ENCODE measurements around the gene NTN4.
"Not testable (repeated sequence)": the region's sequence is repeated elsewhere in the genome, so short reads cannot be mapped to it uniquely, and the experiment has no call there.

The NTN4 gene

DNA sequence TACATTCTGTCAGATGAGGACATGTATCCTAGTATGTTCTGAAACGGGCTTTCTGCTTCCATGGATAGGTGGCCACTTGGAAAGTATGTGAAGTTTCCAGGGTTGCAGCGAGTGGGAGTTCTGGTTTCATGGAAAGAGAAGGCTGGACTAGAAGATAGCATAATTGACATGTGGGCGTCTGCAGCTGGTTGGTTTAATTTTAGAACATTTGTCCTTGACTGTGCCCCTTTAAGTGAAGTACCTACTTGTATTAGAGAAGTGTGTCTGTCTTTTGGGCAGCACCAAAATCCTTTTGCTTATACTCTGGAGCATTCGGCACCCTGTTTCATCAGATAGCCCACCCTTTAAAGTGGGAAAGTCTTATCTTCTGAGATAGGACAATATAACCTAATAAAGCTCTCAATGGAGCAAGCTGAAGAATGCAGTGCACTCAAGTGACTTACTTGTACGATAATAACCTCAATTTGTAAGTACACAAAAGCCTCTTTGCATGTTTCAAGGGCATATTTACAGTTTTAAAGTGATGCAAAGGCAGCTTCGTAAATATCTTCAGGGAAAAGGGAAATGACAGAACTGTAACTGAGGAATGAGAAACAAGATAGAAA, 35.2 kb downstream of the NTN4 start:
- no peak for DNase-seq (ENCODE audit: low spot score)

DNA sequence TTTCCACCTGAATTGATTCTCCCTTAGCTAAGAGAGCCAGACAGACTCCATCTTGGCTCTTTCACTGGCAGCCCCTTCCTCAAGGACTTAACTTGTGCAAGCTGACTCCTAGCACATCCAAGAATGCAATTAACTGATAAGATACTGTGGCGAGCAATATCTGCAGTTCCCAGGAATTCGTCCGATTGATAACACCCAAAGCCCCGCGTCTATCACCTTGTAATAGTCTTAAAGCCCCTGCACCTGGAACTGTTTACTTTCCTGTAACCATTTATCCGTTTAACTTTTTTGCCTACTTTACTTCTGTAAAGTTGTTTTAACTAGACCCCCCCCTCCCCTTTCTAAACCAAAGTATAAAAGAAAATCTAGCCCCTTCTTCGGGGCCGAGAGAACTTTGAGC, 44.5 kb downstream of the NTN4 start:
- not testable (repeated sequence) for DNase-seq (ENCODE audit: low spot score)

DNA sequence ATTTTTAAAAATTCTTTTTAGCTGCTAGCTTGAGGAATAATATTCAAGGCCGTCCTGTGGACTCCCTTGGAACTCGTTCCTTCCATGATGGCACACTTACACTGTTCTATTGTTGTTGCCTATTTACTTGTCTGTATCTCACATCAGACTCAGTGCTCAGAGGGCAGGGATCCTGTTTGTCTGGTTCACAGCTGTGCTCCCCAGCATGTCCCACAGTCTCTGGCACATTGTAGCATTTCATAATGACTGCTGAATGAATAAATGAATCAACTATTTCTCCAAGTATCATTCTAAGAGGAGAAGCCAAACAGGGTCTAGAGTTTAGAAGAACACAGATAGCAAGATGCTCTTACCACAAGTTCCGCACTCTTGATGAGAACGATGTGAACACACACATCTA, 48.0 kb downstream of the NTN4 start:
- no peak for DNase-seq (ENCODE audit: low spot score)

DNA sequence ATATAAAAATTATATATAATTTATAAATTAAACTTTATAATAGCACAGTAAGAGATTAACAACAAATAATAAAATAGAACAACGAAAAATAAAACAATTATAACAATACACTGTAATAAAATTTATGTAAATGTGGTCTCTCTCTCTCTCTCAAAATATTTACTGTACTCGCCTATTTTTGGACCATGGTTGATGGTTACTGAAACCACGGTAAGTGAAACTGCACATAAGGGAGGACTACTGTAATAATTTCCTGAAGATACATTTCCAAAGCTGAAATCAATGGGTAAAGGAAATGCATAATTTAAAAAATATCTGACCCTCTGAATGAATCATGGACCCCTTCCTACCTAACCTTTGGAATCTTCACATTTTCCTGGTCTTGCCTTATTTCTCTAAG, 48.9 kb downstream of the NTN4 start:
- no peak for DNase-seq (ENCODE audit: low spot score)

DNA sequence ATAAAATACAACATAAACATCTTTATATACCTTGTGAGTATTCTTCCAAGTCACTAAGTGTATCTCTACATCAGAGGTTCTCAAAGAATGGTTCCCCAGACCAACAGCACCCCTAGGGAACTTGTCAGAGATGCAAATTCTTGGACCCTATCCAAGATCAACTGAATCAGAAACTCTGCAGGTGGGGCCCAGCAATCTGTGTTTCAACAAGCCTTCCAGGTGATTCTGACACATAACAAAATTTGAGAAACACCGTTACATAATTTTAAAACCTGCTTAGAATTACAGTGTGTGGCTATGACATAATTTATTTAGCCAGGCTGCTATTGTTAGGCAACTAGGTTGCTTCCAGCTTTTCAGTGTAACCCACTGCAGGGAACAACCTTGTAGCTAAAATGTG, 49.8 kb downstream of the NTN4 start:
- DNase-seq (ENCODE audit: low spot score): no peak

DNA sequence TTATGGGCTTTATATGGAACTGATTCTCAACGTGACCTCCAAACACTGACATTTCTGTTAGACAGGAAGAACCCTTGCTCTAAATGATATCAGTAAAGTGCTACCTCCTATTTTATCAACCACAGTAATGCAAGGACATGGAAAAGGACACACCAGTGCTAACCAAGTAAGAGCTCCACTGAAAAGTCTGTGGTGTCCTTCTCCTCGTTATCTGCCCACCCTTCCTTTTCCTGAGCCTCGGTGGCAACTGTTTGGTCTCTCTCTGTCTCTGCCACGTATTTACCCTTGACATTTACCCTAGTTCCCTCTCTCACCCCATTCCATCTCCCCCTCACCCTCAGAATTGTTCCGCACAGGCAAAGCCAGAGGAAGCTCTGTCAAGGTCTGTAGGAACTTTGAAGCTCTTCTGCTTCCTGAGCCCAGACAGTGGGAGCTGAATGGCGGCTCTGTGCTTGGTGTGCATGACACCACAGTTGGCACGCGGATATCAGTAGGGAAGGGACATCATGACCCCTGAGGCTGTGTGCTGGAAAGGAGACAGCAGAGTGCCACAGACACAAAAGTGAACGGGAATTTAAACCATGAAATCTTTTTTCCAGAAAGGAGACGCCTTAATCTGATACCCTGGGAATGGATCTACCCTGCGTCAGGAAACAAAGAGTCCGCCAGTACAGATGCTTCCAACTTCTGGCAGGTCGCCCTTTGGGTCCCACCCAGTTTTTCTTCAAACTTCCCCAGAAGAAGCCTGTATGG, 50.8 kb downstream of the NTN4 start:
- DNase-seq (ENCODE audit: low spot score): no peak

DNA sequence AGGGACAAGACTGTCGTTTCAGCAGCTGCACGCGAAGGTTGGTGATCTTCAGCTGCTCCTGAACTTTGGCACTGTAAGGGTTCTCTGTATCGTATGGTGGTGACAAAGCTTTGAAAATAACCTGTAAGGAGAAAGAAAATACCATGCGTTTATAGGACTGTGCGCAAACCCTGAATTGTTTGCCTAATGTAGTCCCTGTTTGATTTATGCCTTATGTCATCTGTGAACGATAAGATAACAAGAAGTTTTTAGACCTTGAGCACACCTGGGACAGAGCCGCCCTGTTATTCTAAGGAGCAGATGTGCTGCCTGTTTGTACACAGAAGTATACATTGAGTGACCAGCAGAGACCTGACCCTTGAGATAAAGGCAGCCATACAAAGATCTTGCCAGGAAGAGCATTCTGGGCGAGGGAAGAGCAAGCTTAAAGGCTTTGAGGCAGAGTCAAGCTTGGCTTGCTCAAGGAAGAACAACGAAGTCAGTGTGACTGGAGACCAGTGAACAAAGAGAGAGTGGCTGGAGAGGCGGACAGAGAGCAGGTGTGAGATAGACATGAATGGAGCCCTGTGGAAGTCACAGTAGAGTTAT, 52.4 kb downstream of the NTN4 start:
- DNase-seq (ENCODE audit: low spot score): no peak

DNA sequence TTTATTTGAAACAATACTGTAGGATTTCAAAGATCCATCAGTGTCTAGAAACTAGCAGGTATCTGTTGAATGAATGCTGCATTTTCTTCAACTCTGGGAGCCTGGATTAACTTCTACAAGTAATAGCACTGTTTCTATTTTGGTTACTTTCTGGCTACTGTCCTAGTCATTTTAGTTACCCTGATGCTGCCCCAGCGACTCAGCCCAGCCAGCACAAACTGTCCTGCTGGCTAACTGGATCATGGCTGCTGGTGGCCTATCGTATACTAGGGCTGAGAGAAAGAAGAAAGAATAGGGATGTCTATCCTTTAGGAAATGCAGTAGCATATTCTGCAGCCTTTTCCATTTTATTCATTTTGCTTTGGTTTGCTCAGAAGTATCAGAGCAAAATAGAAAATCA, 53.9 kb downstream of the NTN4 start:
- DNase-seq (ENCODE audit: low spot score): no peak

DNA sequence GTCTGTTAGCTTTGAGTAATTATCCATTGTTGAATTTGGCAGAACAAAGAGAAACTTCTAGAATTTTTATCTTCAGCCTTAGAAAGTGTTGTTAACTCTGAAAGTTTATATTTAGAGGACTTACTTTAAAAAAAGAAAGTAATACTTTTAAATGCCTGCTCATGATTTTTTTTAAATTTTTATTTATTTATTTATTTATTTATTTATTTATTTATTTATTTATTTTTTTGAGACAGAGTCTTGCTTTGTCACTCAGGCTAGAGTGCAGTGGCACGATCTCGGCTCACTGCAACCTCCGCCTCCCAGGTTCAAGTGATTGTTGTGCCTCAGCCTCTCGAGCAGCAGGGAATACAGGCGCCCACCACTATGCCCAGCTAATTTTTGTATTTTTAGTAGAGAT, 54.8 kb downstream of the NTN4 start:
- DNase-seq (ENCODE audit: low spot score): not testable (repeated sequence)

DNA sequence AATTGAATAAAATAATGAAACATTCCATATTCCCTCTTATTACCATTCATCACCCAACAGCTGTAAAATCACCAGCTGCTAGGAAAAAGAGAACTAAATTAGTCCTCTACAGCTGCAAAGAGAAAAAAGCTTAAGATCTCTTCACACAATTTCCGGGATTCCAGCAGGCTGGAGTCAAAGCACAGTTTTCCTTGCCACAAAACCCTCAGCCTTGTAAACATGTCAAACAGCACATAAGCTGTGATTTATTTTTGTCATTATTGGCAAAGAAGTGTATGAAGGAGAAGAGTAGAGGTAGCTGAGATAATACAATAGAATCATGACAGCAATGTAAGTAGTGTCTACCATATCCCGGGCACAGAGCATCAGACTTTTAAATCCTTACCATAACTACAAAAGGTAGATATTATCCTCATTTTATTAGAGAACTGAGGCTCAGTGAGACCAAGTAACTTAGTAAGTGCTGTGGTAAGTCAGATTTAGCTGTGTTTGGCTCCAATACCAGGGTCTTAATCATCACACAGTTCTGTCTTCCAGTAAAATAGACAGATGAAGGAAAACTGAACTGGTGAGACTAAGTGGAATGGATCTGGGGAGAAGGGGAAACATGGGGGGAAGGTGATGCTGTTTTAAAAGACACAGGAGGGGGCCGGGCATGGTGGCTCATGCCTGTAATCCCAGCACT, 57.3 kb downstream of the NTN4 start:
- DNase-seq (ENCODE audit: low spot score): peak; percentile 46

DNA sequence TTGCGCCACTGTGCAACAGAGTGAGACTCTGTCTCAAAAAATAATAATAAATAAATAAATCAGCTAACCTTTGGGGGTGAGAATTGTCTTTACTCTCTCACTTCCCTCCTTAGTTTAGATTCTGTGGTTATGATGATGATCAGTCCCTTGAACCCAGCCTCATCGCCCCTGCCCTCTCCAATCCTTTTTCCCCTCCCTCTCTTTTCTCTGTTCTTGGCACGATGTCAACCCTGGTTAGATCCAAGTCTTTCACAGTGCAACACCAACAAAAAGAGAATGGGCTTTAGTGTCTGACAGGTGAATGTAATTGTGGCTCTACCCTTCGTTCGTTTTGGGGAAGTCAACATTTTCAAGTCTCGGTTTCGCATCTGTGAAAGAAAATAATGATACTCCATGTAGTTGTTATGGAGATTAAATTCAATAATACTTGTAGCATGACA, 59.0 kb downstream of the NTN4 start:
- DNase-seq (ENCODE audit: low spot score): no peak

DNA sequence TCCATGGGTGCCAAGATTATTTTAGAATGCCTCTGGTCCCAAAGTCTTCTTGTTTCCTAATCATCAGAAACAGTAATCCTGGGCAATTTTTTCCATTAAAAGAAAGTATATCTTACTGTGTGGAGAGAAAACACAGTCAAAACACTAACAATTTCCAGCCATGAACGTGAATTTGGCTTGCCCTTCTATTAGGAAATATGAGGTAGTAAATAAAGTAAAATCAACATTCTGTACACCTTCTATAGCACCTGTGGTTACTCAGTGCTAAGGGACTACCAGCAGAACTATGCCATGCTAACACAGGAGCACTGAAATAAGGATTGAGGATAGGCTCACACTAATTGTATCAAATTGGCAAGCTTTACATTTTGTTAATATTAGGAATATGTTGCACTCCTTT, 60.1 kb downstream of the NTN4 start:
- DNase-seq (ENCODE audit: low spot score): no peak

DNA sequence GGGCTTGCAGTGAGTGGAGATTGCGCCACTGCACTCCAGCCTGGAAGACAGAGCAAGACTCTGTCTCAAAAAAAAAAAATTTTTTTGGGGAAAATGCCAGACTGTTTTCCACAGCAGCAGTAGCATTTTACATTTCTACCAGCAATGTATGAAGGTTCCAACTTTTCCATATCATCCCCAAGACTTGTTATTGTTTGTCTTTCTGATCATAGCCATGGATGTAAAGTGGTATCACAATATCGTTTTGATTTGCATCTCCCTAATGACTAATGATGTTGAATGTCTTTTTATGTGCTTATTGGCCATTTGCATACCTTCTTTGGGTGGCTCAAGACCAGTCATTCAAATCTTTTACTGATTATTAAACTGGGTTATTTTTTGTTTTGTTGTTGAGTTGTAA, 63.7 kb downstream of the NTN4 start:
- DNase-seq (ENCODE audit: low spot score): no peak

DNA sequence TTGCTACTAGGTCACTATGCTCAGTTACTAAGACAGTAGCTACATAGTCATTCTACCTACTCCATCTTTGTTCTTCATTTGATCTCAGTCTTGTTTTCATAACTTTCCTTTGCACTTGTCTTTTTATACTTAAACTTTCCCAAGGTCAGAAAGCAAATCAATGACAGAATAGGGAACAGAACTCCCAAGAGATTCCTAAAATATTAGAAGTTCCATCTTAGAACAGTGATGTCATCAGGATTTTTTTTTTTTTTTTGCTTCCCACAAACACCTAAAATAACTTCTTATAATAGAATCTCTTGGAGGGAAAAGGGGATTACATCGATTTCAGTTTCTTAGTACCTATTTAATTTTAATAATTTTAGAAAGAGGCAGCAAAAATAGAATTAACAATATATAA, 65.8 kb downstream of the NTN4 start:
- DNase-seq (ENCODE audit: low spot score): no peak

DNA sequence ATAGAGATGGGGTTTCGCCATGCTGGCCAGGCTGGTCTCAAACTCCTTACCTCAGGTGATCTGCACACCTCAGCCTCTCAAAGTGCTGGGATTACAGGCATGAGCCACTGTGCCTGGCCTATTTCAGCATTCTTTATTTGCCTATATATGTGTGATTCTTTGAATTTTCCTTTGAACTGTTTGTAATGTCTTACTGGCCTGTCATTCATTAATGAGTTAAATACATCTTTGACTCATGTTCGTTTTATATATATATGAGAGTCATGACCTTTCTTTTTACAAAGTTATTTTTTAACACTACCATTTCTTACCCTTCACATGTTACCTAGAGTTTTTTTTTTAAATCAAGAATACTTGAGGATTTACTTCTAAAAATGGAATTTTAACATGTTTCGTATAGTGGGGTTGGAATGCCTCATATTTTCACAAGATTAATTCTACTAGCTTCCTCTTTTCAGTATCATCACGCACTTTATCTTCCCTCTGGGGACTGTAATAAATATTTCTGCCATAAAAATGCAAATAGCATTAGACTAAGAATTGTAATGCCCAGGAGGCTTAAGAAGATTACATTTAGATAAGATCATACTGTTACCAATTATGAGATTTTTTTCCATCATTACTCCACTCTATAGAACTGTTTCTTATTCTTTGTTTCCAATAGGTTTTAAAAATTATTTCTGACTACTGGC, 66.7 kb downstream of the NTN4 start:
- DNase-seq (ENCODE audit: low spot score): no peak

DNA sequence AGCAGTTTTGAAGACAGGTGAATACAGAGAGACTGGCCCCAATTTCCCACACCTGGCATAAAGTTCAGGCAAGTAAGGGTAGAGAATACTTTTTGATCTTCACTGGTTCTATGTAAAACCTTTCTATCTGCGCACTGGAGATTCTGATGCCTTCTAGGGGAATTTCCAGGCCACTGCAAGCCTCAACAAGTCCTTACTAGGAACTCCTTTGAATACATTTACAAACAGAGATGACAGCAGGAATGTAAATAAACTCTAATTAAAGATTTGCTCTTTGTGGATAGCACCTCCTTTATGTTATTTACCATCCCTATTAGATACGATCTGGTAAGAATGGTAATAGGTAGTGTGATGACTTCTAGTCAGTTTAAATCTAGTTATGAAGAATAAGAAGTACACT, 69.2 kb downstream of the NTN4 start:
- DNase-seq (ENCODE audit: low spot score): no peak

DNA sequence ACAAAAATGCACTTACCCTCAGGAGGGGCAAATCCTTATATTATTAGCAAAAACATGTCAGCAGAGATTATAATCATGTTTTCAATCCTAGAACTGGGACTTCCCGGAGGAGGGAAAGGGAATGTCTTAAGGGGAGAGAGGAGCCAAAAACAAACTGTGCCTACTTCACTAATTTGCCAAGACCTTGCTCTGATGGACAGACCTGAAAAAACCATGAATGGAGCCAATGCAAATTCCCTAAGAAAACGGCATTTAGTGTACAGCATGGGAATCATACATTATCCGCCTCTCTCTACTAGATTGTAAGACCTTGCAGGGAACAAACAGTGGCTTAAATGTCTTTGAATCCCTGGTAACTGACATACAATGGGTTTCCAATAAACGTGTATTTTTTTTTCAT, 70.4 kb downstream of the NTN4 start:
- no peak for DNase-seq (ENCODE audit: low spot score)

DNA sequence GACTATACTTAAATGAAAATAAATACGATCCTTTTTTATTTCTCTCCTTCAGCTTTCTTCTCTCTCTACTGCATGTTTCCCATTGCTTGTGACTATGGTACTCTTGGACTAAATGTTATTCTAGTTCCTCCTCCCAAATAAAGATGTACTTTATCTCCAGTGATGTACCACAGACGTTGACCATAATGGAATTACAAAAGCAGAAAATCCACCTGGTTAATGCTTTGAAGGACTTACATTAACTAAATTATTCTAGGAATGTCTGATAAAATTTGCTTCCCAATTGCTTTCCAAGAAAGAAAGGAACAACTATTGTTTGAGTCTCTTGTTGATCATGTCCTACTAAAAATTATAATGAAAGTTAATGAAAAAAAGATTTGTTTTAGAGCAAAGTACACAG, 71.8 kb downstream of the NTN4 start:
- DNase-seq (ENCODE audit: low spot score): no peak

DNA sequence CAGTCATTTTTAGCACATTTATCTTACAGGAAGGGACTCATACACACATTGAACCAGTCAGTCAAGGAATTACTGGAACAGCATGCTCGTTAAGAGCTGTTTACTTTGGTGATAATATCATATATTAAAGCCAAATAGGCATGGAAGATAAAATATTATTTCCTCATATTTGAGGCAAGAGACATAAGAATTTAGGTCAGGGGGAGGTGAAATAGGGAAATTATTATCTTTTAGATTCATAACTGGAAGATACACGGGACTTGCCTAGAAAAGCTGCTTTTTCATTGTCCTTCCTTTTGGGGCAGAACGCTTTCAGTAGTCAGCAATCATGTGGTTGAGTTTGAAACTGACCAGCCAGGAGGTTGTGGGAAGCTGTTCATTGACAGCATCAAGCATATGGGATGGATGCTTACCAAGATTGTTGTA, 72.5 kb downstream of the NTN4 start:
- no peak for DNase-seq (ENCODE audit: low spot score)

DNA sequence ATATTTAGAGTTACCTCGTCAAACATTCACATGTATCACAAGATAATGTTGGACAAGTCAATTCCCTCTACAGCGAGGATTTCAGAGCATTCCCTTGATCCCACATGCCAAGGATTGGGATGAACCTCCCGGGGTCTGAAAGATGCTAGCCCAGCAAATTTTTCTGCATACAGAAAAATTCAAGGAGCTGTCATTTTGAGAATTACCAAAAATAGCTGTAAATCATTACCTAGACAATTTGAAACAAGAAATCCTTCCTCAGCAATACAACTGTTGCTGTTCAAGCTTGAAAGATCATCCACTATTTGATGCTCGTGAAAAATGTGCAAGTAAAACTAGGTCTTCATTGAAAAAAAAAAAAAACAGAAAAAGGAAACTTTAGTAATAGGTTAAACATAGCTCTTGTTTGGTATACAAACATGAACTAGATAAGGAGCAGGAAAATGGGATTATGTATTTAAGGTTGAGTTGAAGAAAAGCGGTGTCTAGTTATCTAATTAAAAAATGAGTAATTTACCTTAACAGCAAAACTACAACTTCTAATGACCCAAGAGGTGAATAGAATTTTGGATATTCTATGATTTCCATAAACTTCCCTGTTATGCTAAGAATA, 73.1 kb downstream of the NTN4 start:
- no peak for DNase-seq (ENCODE audit: low spot score)

DNA sequence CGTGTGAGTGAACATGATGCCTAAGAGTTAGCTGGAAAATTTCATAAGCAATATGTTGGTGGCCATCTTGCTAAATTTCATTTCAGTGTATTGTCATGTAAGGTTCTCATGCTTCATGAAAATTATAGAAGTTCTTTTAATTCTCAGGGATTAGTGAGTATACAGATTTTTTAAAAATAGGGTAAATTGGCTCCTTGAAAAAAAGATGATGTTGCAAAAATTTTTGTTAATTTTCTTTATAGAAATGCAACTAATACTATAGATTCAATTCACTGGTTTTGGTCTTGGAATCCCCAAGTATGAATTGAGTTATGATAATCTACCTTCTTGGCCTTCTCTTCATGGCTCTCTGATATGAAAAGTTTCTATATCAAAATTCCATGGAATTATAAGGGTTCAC, 75.4 kb downstream of the NTN4 start:
- DNase-seq (ENCODE audit: low spot score): no peak

DNA sequence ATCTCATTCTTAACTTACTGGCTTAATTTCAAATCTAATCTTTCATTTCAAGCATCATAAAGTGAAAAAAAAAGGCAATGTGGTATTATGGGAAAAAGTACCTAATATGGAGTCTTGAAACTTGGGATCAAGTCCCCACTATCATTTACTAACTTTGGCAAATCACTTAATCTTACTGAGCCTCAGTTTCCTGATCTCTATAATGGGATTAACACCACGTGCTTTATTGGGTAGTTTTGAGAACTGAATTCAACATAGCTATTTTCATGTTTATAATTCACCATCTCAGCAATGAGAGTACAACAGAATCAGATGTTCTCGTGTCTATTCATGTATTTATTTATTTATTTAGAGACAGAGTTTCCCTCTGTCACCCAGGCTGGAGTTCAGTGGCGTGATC, 78.3 kb downstream of the NTN4 start:
- DNase-seq (ENCODE audit: low spot score): no peak

All from cerebellar cortex (tissue), 1 donor.